ENCODE results near the gene PAPPA. TPM values are rescaled to one million over a fixed set of nuclear protein-coding genes. Genes with fewer than 3 reads are reported as not detected.

The PAPPA gene
- total RNA-seq, 2 donors from 2014 or later: not detected

GRCh38 chr9:116448431-116448830 is 294.8 kb downstream of the PAPPA start:
- Mint-ChIP-seq H3K36me3 (ENCODE audit: insufficient read depth in 2 of 2) (no peaks in the 10 kb centered on the region), H3K4me1 (ENCODE audit: low read depth) (no peaks in the 10 kb centered on the region), H3K4me3 (no peak overlapping the region), H3K27me3 (ENCODE audit: low read depth) (no peaks in the 10 kb centered on the region), H3K9me3 (no peaks in the 10 kb centered on the region), H3K27ac (no peak overlapping the region)
- ATAC-seq (replicated peaks in 1 of 2): no peak
- DNase-seq: no peak

- Mint-ChIP-seq H3K36me3 (ENCODE audit: insufficient read depth in 2 of 2) (no peaks in the 10 kb centered on the region), H3K27ac (no peak overlapping the region), H3K4me3 (no peak overlapping the region), H3K4me1 (ENCODE audit: low read depth) (no peaks in the 10 kb centered on the region), H3K9me3 (no peaks in the 10 kb centered on the region), H3K27me3 (ENCODE audit: low read depth) (no peaks in the 10 kb centered on the region)
- DNase-seq (no peak), ATAC-seq (replicated peaks in 1 of 2) (no peak)
Measured at GRCh38 chr9:116449949-116450348, 296.4 kb downstream of the PAPPA start.

GRCh38 chr9:116450378-116451139 is 297.0 kb downstream of the PAPPA start:
- no peak overlapping the region for H3K27ac Mint-ChIP-seq
- H3K4me3 Mint-ChIP-seq: no peak overlapping the region
- ATAC-seq (replicated peaks in 1 of 2) (no peak), DNase-seq (no peak)
- no peaks in the 10 kb centered on the region for H3K36me3 Mint-ChIP-seq (ENCODE audit: insufficient read depth in 2 of 2)
- no peaks in the 10 kb centered on the region for H3K4me1 Mint-ChIP-seq (ENCODE audit: low read depth)
- H3K27me3 Mint-ChIP-seq (ENCODE audit: low read depth): no peaks in the 10 kb centered on the region
- H3K9me3 Mint-ChIP-seq: no peaks in the 10 kb centered on the region

- Mint-ChIP-seq H3K27me3 (ENCODE audit: low read depth) (no peaks in the 10 kb centered on the region), H3K36me3 (ENCODE audit: insufficient read depth in 2 of 2) (peaks cover under 1 to 7% of the 10 kb centered on the region in 2 donors)
Measured at GRCh38 chr9:116451500-116452115, 298.0 kb downstream of the PAPPA start.

More at GRCh38 chr9:116451500-116452115, 298.0 kb downstream of the PAPPA start:
- no peak overlapping the region for H3K4me3 Mint-ChIP-seq
- H3K4me1 Mint-ChIP-seq (ENCODE audit: low read depth): no peaks in the 10 kb centered on the region
- no peak overlapping the region for H3K27ac Mint-ChIP-seq
- DNase-seq (no peak), ATAC-seq (replicated peaks in 1 of 2) (no peak)
- H3K9me3 Mint-ChIP-seq: peaks cover 4 to 5% of the 10 kb centered on the region in 2 donors

All from activated T-cell treated with anti-CD3 and anti-CD28 coated beads, Interleukin-2, amount 50 U/mL, for 72 hours (primary cell).